Mucosa of descending colon (tissue), 3 donors: ENCODE data around the gene BLTP3A. TPM values are rescaled to one million over a fixed set of nuclear protein-coding genes. Genes with fewer than 3 reads are reported as not detected.
"Not testable (repeated sequence)": the region's sequence is repeated elsewhere in the genome, so short reads cannot be mapped to it uniquely, and the experiment has no call there.

Experiments used
- ATAC-seq: fragments of 200-7000 bp; cut with Tn5 transposase; one replicate; pipeline ENCODE4 v1.9.1; 2020; ENCODE audit warnings: mild to moderate bottlenecking, moderate library complexity
- DNase-seq, 3 donors: peaks; one replicate each; pipeline ENCODE4 v3.0.0-alpha.2; 2020
- H3K36me3 ChIP-seq: fragments of 200-600 bp; one replicate; pipeline ENCODE4 v1.8.0; 2021; ENCODE audit warnings: low read depth, mild to moderate bottlenecking
- H3K4me1 ChIP-seq: fragments of 200-600 bp; one replicate; pipeline ENCODE4 v1.8.0; 2021; ENCODE audit warnings: low read depth, mild to moderate bottlenecking
- H3K4me3 ChIP-seq: fragments of 200-600 bp; one replicate; pipeline ENCODE4 v1.8.0; 2021; ENCODE audit warnings: mild to moderate bottlenecking
- H3K9me3 ChIP-seq: fragments of 200-600 bp; one replicate; pipeline ENCODE4 v1.8.0; 2021; ENCODE audit warnings: mild to moderate bottlenecking
- intact Hi-C, 2 donors: fragments of 100-400 bp; cut with DNase I in 1 of 2; cut with micrococcal nuclease in 1 of 2; formaldehyde crosslinking; loops; one replicate each; pipeline versions ENCODE4 v1.11.0 to v1.11.1; 2022; cut with DNase I, micrococcal nuclease
- total RNA-seq, 3 donors: library from RNA; stranded (reverse); fragmentation: NEBNext Ultra II Directional in 2 of 3; extraction: Animal tissue kit (Norgen Biotek cat#: 25700) in 2 of 3; gene quantifications; one replicate each; pipeline versions ENCODE4 v1.2.1 to v1.2.4, GENCODE V29; 2021 to 2023
- TF ChIP-seq, protein P1 (sequence below): fragments of 200-600 bp; IDR thresholded peaks from one replicate; pipeline ENCODE4 v1.8.0; 2022; ENCODE audit warnings: antibody characterized with exemption, mild to moderate bottlenecking
- donor health status: DM: no; HTN: no; CAD: no; lungs with moderate emphysema.
- donor health status: DM: no; HTN: no; CAD: no.
- donor health status: DM: no; HTN: yes; CAD: no.

Gene BLTP3A
- total RNA-seq, 3 donors from 2014 or later = 9.2 to 11.3 (median 10.0) TPM

DNA sequence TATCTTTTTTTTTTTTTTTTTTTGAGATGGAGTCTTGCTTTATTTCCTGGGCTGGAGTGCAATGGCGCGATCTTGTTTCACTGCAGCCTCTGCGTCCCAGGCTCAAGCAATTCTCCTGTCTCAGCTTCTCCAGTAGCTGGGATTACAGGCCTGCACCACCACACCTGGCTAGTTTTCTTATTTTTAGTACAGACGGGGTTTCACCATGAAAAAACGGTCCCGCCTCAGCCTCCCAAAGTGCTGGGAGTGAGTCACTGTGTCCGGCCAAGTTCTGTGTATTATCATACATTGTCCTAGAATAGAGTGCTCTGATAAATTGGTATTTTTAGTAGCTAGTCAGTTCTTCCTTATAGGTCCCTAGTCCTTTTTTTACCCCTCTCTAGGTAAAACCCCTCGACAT lies 31.8 kb upstream of the BLTP3A start:
- H3K36me3 ChIP-seq = no peaks in the 10 kb centered on the region
- H3K4me3 ChIP-seq = no peak overlapping the region
- H3K4me1 ChIP-seq = peaks cover 4% of the 10 kb centered on the region
- intact Hi-C loops = no loop called here
- H3K9me3 ChIP-seq = no peaks in the 10 kb centered on the region
- ATAC-seq (no peak), DNase-seq (no peak)
- TF ChIP-seq, protein P1, sequence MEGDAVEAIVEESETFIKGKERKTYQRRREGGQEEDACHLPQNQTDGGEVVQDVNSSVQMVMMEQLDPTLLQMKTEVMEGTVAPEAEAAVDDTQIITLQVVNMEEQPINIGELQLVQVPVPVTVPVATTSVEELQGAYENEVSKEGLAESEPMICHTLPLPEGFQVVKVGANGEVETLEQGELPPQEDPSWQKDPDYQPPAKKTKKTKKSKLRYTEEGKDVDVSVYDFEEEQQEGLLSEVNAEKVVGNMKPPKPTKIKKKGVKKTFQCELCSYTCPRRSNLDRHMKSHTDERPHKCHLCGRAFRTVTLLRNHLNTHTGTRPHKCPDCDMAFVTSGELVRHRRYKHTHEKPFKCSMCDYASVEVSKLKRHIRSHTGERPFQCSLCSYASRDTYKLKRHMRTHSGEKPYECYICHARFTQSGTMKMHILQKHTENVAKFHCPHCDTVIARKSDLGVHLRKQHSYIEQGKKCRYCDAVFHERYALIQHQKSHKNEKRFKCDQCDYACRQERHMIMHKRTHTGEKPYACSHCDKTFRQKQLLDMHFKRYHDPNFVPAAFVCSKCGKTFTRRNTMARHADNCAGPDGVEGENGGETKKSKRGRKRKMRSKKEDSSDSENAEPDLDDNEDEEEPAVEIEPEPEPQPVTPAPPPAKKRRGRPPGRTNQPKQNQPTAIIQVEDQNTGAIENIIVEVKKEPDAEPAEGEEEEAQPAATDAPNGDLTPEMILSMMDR = no peak

DNA sequence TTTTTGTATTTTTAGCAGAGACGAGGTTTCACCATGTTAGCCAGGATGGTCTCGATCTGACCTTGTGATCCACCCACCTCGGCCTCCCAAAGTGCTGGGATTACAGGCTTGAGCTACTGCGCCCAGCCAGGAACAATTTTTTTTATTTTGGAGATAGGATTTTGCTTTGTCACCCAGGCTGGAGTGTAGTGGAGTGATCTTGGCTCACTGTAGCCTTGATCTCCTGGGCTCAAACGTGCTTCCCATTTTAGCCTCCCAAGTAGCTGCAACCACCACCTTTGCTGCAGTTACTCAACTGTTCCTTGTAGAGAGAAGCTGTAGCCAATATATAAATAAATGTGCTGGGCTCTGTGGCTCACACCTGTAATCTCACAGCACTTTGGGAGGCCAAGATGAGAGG lies 30.2 kb upstream of the BLTP3A start:
- ATAC-seq, DNase-seq, H3K4me1 ChIP-seq, intact Hi-C loops, H3K9me3 ChIP-seq, H3K36me3 ChIP-seq, H3K4me3 ChIP-seq: not testable (repeated sequence)

DNA sequence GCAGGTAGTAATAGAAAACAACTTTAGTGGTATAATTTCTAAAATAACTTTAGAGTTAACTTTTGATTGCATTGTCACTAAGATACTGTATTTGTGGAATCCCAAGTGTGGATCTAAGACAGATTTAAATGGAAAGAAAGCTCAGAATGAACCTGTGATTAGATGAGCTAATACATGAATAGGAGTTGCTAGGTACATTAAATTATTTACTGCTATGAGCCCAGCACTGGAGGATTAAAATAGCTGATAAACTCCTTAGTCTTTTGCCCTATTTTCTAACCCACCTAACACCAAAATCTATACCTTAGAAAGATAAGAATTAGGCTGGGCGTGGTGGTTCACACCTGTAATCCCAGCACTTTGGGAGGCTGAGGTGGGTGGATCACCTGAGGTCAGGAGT lies 23.7 kb upstream of the BLTP3A start:
- Histone ChIP-seq H3K36me3 (peaks cover 10% of the 10 kb centered on the region), H3K4me1 (no peaks in the 10 kb centered on the region)
- intact Hi-C loops = no loop called here

GRCh38 chr6:34771727-34772126 lies 20.2 kb upstream of the BLTP3A start:
- TF ChIP-seq, protein P1 = no peak
- no peaks in the 10 kb centered on the region for H3K9me3 ChIP-seq
- no peaks in the 10 kb centered on the region for H3K4me1 ChIP-seq
- no peak for DNase-seq
- no peak overlapping the region for H3K4me3 ChIP-seq
- peaks cover 10% of the 10 kb centered on the region for H3K36me3 ChIP-seq
- intact Hi-C loops = no loop called here
- ATAC-seq = no peak

More for the DNA sequence above, 23.7 kb upstream of the BLTP3A start:
- H3K4me3 ChIP-seq = no peak overlapping the region
- no peak for DNase-seq
- no peak for ATAC-seq
- TF ChIP-seq, protein P1 = no peak
- no peaks in the 10 kb centered on the region for H3K9me3 ChIP-seq

DNA sequence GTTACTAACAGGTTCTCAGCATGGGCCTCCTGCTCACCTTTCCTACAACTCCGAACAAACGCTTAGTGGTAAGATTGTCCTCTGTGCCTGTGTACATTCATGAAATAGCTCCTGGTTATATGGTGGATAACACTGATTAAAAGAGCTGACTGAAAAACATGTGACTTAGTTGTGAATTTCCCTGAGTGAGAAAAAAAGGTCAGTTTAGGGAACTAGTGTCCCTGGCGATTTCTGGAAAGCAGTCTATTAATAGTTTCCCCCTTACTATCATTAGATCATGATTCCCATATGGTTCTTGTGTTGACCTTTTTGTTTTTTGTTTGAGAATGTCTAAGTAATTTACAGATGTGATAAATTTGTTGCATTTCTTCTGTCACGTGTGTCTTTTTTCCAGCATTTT lies 18.9 kb upstream of the BLTP3A start:
- ATAC-seq = no peak

DNA sequence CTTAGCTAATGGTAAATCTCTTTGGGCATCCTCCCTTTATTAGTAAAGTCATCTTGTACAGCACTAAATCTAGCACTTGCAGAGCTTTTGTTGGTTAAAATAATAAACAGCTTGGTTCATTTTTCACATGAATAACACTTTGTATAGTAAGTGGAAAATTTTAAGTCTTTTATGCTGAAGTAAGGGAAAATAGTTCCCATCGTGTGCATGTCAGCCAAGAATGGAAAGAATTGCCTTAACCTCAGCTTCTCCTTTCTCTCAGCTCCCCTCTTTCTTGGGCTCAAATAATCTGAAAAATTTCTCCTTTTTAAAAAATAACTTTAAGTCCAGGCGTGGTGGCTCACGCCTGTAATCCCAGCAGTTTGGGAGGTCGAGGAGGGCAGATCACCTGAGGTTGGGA lies 18.0 kb upstream of the BLTP3A start:
- Histone ChIP-seq H3K36me3 (peaks cover 4% of the 10 kb centered on the region), H3K4me1 (no peaks in the 10 kb centered on the region), H3K4me3 (no peak overlapping the region), H3K9me3 (no peaks in the 10 kb centered on the region)
- no peak for ATAC-seq
- no peak for DNase-seq
- TF ChIP-seq, protein P1 = no peak
- intact Hi-C loops = no loop called here

More for the DNA sequence above, 18.9 kb upstream of the BLTP3A start:
- Histone ChIP-seq H3K36me3 (peaks cover 10% of the 10 kb centered on the region), H3K4me1 (no peaks in the 10 kb centered on the region), H3K4me3 (no peak overlapping the region), H3K9me3 (no peaks in the 10 kb centered on the region)
- TF ChIP-seq, protein P1 = no peak
- no peak for DNase-seq
- intact Hi-C loops = no loop called here
